Glomerular endothelial cell (primary cell): Measurements from ENCODE around the gene RGS10. TPM values are rescaled to one million over a fixed set of nuclear protein-coding genes. Genes with fewer than 3 reads are reported as not detected.
"Not testable (repeated sequence)": the region's sequence is repeated elsewhere in the genome, so short reads cannot be mapped to it uniquely, and the experiment has no call there.

ENCODE experiments used
- DNase-seq: peaks from one replicate; pipeline ENCODE4 v3.0.0-alpha.2; 2011; ENCODE audit warnings: low read depth, low spot score; ENCODE audit errors: extremely low read depth
- total RNA-seq: library from RNA; depleted of rRNA; stranded (reverse); fragments of >200 nt; gene quantifications from 2 replicates; pipeline ENCODE4 v1.2.3, GENCODE V29; 2015

RGS10 gene
- total RNA-seq, 1 donor from 2014 or later = 50.2 TPM

DNA sequence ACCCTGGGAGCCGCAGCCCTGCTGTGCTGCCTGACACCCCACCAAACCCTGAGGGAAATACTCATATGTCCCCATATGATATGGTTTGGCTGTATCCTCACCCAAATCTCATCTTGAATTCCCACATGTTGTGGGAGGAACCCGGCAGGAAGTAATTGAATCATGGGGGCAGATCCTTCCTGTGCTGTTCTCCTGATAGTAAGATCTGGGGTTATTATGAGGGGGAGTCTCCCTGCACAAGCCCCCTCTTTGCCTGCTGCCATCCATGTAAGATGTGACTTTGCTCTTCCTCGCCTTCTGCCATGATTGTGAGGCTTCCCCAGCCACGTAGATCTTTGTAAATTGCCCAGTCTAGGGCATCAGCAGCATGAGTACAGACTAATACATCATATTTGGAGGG is 68.7 kb downstream of the RGS10 start:
- no peak for DNase-seq

DNA sequence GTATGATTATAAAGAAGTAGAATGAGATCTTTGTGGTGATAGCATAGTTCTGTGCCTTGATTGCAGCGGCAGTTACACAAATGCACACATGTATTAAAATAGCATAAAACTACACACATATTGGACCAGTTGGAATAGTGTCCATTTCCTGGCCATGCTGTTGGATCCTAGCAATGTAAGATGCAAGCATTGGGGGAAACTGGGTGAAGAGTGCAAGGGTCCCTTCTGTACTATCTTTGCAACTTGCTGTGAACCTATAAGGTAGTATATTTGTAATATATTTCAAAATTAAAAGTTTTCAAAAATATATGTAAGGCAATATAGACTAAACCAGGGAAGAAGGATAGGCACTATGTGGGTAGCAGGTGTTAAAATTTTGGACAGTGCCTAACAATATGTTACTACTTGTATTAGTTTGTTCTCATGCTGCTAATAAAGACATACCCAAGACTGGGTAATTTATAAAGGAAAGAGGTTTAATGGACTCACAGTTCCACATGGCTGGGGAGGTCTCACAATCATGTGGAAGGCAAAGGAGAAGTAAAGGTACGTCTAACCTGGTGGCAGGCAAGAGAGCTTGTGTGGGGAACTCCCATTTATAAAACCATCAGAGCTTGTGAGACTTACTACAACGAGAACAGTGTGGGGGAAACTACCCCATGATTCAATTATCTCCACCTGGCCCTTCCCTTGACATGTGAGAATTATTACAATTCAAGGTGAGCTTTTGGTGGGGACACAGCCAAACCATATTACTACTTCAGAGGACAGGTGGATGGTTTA is 71.4 kb downstream of the RGS10 start:
- DNase-seq = no peak

DNA sequence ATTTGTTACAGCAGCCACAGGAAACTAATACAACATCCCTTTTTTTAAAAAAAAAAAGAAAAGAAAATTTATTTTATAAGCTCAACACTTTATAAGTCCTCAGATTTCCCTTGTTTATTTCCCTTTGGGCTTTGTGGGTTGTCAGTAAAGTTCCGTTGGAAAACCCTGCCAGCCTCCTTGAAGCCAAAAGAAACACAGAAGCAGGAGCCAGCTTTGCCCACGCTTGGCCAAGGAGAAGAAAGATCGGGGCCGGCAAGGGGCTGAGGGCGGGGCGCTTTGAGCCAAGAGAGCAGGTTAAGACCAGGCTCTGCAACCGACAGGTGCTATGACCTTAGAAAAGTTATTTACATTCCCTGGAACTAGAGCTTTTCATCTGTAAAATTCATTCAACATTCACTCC is 72.7 kb downstream of the RGS10 start:
- DNase-seq = no peak

DNA sequence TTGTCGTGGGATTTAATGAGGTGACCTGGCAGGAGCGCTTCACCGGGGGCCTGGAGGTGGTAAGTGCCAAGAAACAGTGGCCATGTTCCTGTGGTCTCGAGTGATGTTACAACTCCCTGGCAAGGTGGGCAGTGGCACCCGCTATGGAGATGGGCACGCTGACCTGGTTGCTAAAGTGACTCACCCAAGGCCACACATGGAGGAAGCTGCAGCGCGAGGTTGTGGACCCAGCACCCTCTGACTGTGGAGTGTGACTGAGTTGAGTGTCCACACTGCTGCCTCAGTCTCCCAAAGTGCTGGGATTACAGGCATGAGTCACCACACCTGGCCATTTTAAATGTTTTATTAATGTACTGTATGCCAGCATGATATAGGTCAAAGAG is 73.2 kb downstream of the RGS10 start:
- DNase-seq = no peak

DNA sequence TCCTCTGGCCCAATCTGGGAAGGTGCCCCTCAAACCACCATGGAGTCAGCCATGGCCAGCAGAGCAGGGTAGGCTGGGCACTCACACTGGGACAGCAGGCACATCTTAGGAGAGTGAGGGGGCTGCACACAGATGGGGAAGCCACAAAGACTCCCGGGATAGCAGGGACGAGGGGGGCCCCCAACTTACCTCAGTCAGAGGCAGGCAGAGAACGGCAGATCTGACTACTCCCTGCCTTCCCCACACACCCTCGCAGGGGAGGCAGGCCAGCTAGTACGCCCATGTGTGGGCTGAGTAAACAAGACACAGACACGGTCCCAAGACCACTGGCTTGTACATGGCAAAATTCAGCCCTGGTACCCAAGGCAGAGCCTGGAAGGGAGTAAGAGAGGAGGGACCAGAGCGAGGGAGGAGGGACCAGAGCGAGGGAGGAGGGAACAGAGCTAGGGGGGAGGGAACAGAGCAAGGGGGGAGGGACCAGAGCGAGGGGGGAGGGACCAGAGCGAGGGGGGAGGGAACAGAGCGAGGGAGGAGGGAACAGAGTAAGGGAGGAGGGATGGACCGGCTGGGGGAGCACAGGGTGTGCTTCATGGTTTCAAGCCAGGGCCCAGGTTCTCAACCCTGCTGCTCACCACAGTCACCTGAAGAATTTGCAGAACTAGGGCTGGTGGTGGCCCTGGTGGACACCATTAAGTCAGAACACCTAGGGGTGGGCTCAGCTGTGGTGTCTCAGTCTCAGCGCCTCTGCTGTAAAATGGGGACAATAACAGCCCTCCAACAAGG is 73.8 kb downstream of the RGS10 start:
- no peak for DNase-seq

DNA sequence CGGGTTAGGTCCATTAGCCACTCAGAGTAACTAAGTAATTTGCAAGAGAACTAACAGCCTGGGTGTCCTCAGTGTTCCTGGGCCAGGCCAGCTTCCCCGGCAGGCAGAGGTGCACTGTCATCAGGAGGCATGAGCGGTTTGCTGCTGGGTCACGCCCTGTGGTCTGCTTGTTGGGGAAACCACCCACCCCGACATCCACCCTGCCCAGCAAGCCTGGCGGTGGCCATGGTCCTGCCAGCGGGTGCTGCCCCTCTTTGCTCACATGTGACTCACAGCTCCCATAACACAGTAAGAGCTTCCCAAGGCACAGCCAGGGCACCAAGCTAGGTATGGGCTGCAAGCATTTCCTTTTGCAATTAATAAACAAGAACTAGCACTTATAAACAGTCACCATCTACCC is 75.9 kb downstream of the RGS10 start:
- DNase-seq = no peak

DNA sequence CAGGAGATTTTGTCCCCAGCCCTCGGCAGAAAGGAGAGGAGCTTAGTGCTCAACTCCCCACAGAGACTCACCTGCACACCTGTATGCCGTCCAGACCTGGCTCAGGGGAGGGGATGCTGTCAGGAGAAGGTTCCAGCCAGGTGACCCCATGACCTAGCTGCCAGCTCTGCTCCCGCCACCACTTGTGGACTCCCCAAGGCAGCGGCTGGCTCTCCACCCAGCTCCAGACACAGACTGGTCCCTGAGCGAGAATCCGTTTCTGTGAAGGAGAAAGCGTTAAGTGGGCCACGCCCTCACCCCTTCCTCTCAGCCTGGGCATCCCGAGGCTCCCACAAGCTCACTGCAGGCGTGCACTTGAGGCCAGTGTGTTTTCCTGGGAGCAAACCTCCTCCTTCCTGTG is 76.4 kb downstream of the RGS10 start:
- DNase-seq = no peak

DNA sequence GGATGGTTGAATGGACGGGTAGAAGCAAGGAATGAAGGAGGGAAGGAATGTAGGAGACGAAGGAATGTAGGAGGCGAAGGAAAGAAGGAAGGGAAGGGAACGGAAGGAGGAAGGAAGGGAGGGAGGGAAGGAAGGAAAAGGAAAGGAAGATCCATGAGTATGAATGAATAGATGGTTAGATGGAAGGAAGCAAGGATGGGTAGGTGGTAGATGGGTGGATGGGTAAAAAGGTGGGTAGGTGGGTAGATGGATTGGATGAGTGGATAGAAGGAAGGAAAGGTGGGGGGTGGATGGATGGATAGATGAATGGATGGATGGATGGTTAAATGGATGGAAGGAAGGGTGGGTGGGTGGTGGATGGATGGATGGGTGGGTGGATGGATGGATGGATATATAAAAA is 77.4 kb downstream of the RGS10 start:
- no peak for DNase-seq

DNA sequence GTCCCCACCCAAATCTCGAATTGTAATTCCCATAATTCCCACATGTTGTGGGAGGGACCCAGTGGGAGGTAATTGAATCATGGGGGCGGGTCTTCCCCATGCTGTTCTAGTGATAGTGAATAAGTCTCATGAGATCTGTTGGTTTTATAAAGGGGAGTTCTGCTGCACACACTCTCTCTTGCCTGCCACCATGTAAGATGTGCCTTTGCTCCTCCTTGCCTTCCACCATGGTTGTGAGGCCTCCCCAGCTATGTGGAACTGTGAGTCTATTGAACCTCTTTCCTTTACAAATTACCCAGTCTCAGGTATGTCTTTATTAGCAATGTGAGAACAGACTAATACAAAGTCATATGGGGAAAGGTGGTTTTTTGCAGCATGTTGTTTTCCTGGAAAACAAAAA is 79.3 kb downstream of the RGS10 start:
- DNase-seq = not testable (repeated sequence)

DNA sequence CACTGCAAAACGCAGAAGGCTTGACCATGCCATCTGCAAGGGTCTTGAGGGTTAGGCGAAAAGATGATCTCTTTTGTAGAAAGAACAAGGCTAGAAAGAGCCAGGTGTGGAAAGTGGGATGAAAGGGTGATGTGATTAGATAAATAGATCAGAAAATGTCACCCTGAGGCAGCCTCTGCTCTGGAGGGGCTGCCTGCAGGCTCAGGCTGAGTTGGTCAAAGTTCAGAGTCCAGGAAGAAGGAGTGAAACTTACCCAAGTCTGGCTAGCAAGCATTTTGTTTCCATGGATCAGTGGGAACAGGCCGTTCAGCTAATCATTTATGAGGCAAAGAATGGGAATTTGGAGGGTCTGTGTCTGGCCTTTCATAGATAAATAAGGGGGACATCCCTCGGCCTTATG is 79.7 kb downstream of the RGS10 start:
- no peak for DNase-seq

DNA sequence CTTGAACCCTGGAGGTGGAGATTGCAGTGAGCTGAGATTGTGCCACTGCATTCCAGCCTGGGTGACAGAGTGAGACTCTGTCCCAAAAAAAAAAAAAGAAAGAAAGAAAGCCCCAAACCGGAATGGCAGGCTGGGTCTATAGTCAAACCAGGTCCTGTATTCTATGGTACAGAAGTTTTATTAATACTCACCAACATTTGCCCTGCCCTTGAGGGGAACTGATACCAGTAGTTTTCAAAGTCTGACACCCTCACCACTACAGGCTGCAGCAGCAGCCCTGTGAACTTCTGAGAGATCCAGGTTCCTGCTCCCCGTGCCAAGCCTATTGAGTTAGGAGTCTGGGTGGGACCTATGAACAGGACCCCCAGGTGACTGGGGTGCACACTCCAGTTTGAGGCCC is 80.6 kb downstream of the RGS10 start:
- no peak for DNase-seq

DNA sequence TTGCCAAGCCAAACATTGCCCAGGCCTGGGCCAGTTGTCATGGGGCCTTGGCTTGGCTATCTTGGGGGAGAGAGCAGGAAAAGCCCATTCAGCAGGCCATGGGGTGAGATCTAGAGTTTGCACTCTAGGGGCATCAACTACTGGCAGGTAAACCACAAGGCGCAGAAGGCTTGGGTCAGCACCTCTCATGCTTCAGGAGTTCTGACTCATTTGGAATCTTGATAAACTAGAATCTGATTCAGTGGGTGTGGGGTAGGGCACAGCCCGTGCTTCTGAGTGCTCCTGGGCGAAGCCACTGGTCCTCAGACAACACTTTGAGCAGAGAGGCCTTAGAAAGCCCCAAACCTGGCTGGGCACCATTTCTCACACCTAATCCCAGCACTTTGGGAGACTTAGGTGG is 81.1 kb downstream of the RGS10 start:
- no peak for DNase-seq

DNA sequence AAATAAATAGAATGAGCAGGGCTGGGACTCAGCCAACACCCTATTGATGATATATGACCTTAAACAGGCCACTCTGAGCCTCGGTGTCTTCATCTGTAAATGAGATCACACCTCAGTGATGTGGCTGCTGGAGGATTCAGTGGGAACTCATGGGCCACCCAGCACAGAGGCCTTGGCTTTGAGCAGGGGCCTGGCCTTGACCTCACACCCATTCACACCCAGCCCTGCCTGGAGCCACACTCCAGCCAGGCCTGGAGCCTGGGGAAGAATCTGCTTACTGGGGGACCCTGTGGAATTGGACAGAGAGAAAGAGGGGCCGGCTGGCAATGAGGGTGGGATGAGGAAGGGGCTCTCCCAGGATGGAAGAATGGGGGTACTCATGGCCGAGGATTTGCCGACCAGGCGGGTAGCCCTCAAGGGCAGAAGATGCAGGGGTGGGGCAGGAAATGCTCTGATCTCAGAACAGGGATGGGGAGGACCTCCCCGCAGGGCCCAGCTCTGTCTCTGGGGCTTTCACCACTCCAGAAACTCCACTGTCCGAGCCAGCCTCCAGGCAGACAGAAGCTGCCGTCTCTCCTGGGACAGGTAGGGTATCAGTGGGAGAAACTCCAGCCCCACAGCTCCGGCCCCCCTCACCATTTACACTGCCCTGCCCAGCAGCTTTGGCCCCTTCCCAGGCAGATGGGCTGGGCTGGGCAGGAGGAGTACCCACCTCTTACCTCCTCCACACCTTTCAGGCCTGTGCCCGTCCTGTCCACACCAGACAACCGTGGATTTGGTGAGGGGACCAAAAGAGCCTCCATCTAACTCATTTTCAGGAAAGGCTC is 81.9 kb downstream of the RGS10 start:
- DNase-seq = no peak

DNA sequence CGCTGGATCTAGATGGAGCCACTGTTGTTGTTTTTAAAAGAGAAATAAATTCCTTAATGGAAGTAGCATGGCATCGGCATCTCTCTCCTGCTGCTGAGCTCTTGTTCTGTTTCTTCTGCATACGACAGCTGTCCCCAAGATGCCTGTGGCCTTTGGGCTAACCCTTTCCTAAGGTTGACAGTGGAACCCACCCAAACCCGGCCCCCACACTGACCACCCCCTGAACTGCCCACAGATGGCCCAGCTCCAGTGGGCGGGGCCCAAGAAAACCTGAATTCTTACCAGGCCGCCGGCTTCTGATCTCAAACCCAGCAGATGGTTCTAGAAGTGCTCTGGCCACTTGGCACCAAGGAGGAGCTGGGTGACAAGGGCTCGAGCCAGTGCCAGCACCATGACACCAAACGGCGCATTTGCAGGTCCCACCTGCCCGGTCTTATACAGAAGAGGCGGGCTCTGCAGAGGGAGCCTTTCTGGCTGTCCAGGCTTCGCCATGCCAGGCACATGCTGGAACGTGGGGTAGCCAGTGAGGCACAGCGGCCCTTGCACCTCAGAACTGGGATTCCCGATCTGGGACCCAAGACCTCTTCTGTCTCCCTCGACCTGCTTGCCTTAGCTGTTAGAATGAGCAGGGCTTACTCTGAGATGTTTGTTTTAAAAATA is 82.7 kb downstream of the RGS10 start:
- no peak for DNase-seq

DNA sequence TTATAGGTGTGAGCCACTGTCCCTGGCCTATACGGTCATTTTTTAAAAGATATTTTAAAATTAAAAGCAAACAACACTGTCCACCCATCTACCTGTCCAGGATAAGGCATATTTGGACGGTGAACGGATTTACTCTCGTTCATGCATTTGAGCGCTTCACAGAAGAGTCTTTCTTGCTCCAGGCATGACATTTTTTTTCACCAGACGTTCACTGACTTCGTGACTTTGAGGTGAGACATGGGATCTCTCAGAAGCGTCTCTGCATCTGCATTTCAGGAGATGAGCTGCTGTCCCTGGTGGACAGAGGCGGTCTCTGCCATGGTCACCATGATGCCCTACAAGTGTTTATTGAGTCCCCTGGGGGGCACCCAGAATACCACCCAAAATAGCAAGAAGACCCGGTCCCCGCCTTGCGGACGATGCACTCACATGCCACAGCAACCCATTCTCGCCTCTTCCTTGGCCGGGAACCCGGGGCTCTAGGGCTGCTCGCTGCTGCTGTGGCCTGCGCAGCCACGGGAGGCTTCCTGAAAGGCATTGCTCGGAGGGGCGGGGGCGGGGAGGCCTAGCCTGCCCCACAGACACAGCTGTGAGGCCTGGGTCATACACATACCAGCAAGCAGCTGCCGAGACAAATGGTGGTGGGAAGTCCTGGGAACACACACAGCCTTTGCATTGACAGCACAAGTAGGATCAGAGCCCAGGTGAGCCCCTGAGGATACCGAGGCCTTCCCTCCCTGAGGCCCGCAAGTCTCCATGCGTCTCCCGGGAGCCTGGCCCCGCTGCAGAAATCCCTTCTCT is 84.4 kb downstream of the RGS10 start:
- DNase-seq = no peak

DNA sequence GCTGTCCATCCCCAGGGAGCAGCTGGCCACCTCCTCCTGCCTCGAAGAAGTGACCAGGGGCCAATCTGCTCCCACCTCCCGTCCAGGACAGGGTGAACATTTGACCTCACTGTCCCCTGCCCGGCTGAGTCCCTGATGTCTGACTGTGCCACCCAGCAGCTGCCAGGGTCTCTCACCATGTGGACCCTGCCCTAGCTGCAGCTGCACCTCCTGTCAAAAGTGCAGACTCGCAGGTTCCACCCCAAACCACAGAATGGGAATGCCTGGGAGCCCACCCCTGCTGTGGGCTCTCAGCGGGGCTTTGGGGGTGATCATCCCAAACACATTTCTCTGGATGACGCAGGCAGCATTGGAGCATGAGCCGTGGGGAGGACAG is 86.1 kb downstream of the RGS10 start:
- no peak for DNase-seq

DNA sequence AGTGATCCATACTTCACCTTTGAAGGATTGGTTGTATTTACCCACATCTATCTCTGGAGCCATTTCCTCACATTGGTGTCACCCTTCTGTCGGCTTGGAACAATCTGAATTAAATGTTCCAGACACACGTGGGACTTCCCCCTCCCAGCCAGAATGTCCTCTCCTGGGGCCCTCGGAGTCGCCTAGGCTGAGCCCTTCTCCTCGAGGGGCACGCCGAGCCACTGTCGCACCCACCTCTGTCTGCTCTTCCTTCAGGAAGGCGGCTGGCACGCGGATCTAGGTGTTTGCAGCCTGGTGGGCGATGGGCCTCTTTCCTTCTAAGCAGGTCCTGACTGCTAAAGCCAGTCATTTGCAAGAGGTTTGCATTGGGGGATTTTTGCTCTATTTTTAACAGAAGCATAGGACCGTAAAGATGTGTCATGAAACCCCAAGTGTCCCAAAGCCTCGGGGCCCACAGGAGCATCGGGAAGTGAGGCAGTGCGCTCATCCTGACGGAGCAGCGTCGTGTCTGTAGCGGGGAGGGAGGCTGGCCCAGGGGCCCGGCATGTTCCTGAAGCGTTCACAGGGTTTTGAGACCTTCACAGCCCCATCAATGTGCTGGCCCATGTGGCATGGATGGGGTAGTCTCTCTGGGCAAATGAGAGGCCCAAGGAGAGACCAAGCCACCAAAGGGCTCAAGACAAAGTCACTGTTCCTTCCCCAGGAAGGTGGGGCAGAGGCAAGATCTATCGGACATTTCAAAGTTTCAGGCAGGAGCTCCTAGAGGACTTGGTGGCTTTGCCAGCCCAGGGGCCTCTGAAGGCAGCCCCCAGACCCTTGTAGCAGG is 86.7 kb downstream of the RGS10 start:
- no peak for DNase-seq

DNA sequence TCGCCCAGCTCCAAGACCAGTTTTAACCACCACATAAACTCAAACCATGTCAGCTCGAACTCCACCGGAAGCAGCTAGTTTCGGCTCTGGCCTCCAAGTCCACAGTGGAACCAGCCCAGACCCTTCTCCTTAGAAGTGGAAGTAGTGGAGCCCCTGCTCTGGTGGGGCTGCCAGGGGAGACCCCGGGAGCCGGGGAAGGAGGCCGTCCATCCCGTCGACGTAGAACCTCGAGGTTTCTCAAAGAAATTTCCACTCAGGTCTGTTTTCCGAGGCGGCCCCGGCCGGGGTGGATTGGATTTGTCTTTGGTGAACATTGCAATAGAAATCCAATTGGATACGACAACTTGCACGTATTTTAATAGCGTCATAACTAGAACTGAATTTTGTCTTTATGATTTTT is 87.5 kb downstream of the RGS10 start:
- DNase-seq = no peak

DNA sequence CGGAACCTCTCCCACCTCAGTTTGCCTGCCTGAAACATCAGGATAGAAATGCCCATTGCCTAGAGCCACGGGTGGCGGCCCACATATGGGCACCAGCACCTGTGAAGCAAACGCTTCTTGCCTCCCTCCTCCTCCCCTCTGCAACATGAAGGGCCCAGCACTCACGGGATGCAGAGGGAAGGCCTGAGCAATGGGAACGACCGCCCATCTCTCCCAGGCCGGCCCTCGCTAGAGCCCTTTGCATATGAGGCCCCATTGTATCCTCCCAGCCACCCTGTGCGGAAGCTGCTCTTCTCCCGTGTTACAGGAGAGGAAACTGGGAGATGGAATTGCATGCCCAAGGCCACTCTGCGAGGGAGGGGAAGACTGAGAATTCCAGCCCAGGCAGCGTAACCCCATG is 88.2 kb downstream of the RGS10 start:
- DNase-seq = no peak
